ENCODE results near the gene PPP2R5D. TPM values are rescaled to one million over a fixed set of nuclear protein-coding genes. Genes with fewer than 3 reads are reported as not detected.

Gene PPP2R5D
- total RNA-seq, 1 donor from 2014 or later: 24.5 TPM

- Histone ChIP-seq H3K4me3 (no peak overlapping the region), H3K36me3 (peaks cover 65% of the 10 kb centered on the region), H3K27ac (no peak overlapping the region), H3K4me1 (peaks cover 13% of the 10 kb centered on the region), H3K9me3 (no peaks in the 10 kb centered on the region), H3K27me3 (ENCODE audit: low read depth) (no peaks in the 10 kb centered on the region)
- no peak for TF ChIP-seq CTCF (IDR thresholded peaks at IDR 0.05)
- DNase-seq (no peak), ATAC-seq (no peak)
- intact Hi-C loops (cut with DNase I): no loop called here
Measured at GRCh38 chr6:43050981-43051380, 66.6 kb downstream of the PPP2R5D start.

GRCh38 chr6:43052225-43052841, 68.0 kb downstream of the PPP2R5D start:
- Histone ChIP-seq H3K4me1 (peaks cover 13% of the 10 kb centered on the region), H3K9me3 (no peaks in the 10 kb centered on the region), H3K4me3 (peak overlapping the region; percentile 86), H3K27me3 (ENCODE audit: low read depth) (no peaks in the 10 kb centered on the region), H3K36me3 (peaks cover 65% of the 10 kb centered on the region), H3K27ac (peak overlapping the region; percentile 95)
- DNase-seq: no peak
- no peak for TF ChIP-seq CTCF (IDR thresholded peaks at IDR 0.05)
- no peak for ATAC-seq
- intact Hi-C loops (cut with DNase I): no loop called here

GRCh38 chr6:43052842-43053544, 68.6 kb downstream of the PPP2R5D start:
- Histone ChIP-seq H3K4me3 (peak overlapping the region; percentile 86), H3K27me3 (ENCODE audit: low read depth) (no peaks in the 10 kb centered on the region), H3K27ac (peak overlapping the region; percentile 95), H3K9me3 (no peaks in the 10 kb centered on the region), H3K36me3 (peaks cover 64% of the 10 kb centered on the region), H3K4me1 (peaks cover 15% of the 10 kb centered on the region)
- DNase-seq (peak; percentile 56), ATAC-seq (peak; percentile 40 to 49)
- no peak for TF ChIP-seq CTCF (IDR thresholded peaks at IDR 0.05)
- intact Hi-C loops (cut with DNase I): no loop called here

GRCh38 chr6:43053545-43054205, 69.3 kb downstream of the PPP2R5D start, which contains the start of gene CUL7:
Gene CUL7 (minus strand): TSS chr6:43053851. CDS start chr6:43052788, 1,063 bp downstream.
- DNase-seq (peak; percentile 96), ATAC-seq (peak; percentile 97 to 98)
- H3K4me3 ChIP-seq: peak within 1 kb of the TSS; percentile 86
- intact Hi-C loops (cut with DNase I): no loop called here
- H3K9me3 ChIP-seq: no peaks in the 10 kb centered on the region
- peak within 1 kb of the TSS; percentile 95 for H3K27ac ChIP-seq
- H3K36me3 ChIP-seq: peaks cover 57% of the 10 kb centered on the region
- H3K4me1 ChIP-seq: peaks cover 21% of the 10 kb centered on the region
- no peaks in the 10 kb centered on the region for H3K27me3 ChIP-seq (ENCODE audit: low read depth)
- no peak for TF ChIP-seq CTCF (IDR thresholded peaks at IDR 0.05)

- Histone ChIP-seq H3K36me3 (peaks cover 50% of the 10 kb centered on the region), H3K27me3 (ENCODE audit: low read depth) (no peaks in the 10 kb centered on the region), H3K9me3 (no peaks in the 10 kb centered on the region), H3K4me3 (peak overlapping the region; percentile 86), H3K27ac (peak overlapping the region; percentile 95), H3K4me1 (peaks cover 23% of the 10 kb centered on the region)
- intact Hi-C loops (cut with DNase I): no loop called here
- no peak for TF ChIP-seq CTCF (IDR thresholded peaks at IDR 0.05)
- DNase-seq (no peak), ATAC-seq (no peak)
Measured at GRCh38 chr6:43054206-43054943, 70.0 kb downstream of the PPP2R5D start.
